ENCODE data around the gene HPGDS.

- TF ChIP-seq CTCF (IDR thresholded peaks at IDR 0.05): no peak
- no peak for TF ChIP-seq POLR2A (IDR thresholded peaks at IDR 0.05; ENCODE audit: low read depth)
- TF ChIP-seq POLR2AphosphoS5 (IDR thresholded peaks at IDR 0.05): no peak
Measured at GRCh38 chr4:94290245-94290644, 52.4 kb downstream of the HPGDS start.
